HG03378 (cell line): ENCODE data around the gene TMEM44.
"Not testable (repeated sequence)": the region's sequence is repeated elsewhere in the genome, so short reads cannot be mapped to it uniquely, and the experiment has no call there.

Experiments used
- ATAC-seq: cut with Tn5 transposase; IDR thresholded peaks from one replicate; pipeline ENCODE4 v1.9.1; 2021; ENCODE audit warnings: mild to moderate bottlenecking, moderate library complexity; ENCODE audit not compliant: unreplicated experiment

The TMEM44 gene

DNA sequence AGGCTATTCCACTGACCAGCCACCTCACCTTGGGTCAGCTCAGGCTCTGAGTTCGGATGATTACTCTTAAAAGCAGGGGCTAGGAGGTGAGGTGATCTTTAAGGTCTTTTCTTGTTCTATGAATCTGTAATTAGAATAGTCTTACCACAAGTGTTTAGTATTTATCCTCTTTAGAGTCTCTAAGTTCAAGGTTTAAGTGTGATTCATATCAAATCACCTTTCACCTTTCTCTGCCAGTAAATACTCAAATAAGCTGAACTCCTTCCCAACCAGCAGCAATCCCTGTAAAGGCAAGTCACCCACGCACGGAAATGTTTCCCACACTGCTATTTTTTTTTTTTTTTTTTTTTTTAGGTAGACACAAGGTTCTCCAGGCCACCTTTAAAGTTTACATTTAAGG lies 14.5 kb upstream of the TMEM44 start:
- no peak for ATAC-seq

DNA sequence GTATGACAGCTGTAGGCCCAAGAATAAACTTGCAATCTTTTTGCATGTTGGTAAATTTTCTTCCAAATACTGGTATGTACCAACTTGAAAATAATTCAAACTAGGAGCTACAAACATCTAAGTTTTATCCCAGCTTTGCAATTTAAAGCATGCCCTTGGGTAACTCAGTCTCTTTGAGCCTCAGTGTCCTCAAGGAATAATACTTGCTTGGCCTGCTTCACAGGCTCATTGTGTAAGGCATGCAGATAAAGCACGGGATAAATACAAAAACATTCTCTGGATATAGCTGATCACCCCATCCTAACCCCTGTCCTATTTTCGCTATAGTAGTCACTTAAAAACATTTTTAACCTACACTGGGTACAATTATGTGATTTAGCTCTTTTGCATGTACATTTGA lies 9.6 kb upstream of the TMEM44 start:
- ATAC-seq: no peak

DNA sequence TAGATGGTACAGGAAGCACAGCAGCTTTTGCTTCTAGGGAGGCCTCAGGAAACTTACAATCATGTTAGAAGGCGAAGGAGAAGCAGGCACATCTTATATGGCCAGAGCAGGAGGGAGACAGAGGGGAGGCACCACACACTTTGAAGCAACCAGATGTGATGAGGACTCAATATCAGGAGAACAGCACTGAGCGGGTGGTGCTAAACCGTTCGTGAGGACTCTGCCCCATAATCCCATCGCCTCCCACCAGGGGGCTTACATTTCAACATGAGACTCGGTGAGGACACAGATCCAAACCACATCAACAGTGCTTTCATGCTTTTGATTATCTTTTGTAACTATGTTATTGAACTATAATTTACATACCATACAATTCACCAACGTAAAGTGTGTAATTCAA lies 7.6 kb upstream of the TMEM44 start:
- no peak for ATAC-seq

DNA sequence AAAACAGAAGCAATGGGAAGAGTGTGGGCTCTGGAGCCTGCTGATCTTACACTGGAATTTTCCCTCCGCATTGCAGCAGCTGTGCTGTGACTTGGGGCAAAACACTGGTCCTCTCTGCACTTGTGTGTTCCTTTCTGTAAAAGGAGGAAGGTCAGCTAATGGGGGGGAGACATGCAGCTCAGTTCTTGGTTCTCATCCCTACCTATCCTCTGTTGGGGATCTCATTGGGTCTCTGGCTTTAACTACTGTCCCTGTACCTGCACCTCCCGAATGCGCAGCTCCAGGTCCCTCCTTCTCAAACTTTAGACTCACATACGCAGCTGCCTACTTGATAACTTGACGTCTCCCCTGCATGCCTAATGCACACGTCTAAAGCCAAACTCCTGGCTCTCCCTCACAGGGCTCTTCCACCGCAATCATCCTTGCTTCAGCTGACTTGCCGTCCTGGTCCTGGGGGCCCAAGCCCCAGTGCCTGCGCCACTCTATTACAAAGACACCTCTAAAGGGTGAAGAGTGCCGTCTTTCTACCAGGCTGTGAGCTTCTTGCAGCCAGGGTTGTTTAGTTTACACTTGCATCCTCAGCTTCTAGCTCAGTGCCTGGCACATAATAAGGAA lies 5.9 kb upstream of the TMEM44 start:
- ATAC-seq: no peak

DNA sequence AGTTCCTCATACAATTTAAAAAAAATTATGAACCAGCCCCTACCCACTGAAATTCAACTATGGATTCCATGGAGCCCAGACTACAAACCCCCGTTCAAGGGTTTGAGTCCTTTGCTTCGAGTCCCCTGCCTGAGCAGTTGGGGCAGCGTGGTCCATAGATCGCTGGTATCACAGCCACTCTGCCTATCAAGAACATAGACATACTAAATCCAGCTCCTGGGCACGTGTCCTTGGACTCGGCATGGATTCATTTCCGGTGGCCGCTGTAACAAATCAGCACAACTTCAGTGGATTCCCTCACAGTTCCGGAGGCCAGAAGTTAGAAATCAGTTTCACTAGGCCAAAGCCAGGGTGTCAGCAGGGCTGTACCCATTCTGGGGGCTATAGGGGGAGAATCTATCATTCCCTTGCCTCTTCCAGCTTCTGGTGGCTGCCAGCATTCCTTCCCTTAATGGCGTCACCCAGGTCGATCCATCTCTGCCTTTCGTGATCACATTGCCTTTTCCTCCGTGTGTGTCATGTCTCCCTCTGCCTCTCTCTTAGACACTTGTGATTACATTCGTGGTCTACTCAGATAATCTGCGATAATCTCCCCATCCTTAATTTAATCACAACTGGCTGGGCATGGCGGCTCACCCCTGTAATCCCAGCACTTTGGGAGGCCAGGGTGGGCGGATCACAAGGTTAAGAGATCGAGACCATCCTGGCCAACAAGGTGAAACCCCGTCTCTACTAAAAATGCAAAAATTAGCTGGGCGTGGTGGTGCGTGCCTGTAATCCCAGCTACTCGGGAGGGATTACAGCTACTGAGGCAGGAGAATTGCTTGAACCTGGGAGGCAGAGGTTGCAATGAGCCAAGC lies 4.6 kb upstream of the TMEM44 start:
- no peak for ATAC-seq

DNA sequence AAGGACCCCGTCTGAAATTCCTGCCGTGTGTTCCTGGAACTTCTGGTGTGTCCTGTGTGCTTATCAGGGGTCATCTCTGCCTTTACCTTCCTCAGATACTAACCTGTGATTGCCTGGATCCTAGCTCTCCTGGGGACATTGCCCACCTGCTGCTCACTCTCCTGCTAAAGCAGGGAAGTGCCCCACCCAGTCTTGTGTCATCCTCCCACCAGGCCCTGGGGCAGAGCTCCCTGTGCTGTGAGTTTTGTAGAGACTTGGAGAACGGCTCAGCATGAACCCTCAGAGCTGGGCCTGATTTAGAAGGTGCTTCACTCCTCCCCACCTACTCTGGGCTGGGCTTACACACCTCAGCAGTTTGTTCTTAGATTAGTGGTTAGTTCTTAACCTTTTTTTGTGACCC lies 3.8 kb upstream of the TMEM44 start:
- ATAC-seq: no peak

DNA sequence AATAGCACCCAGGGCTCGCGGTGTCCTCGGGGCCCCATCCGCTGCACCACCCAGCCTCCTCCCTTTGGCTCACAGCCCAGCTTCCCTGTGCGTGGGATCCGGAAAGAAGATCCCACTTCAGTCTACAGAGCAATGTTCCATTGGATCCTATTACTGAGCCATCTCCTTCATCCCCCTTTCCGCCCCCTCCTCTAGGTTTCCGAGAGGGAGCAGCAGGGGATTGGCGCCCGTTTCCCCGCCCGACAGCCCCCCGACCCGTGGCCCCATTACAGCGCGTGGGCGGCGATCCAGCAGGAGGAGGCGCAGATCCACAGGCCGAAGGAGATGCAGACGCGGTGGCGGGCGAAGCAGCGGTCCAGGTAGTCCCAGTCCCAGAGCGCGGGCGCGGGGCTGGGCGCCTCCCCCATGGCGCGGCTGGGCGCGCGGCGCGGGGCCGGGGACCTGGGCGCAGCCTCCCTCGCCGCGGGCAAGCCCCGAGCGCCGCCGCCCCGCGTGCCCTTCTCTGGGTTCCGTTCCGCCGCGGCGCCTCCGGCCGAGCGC lies 340 bp downstream of the TMEM44 start:
- ATAC-seq: peak; percentile 35

DNA sequence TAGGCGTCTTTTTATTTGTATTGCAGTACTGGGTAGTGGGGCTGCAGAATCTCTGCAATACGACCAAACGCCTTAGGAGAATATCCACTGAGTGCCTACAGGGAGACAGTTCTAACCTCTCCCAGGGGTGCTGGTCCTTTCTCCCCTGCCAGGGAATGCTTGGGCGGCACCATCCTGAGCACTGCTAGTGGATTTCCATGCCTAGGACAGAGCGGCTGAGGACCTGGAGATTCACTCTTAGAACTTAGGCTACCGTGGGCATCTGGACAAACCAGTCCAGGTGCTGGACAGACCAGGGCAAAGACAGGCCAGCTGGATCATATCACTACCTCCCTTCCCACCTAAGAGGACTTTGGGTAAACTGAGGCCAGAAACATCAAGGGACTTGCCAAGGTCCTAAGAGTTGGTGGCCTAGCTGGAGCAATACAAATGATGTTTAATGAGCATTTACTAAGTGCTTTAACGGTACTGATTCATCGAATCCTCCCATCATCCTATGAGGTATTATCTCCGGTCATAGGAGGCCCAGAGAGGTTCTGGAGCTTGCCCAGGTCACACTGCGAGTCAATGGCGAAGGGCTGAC lies 902 bp downstream of the TMEM44 start:
- no peak for ATAC-seq

DNA sequence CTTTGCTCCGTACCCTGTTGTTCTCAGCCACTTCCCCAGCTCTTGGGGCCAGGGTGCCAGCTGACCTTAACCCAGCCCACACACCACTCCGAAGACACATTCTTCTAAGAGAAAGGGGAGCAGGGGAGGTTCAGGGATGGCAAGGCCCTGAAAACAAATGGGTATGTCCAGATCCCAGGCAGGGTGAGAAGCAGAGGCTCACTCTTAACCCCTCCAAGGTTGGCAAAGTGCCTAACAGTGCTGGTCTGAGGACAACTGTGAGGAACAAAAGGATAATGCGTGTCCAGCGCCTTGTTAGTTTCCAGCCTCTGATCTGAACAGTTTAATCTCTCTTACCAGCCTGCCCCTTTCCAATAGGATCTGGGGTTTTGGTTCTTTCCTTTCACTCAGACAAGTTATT lies 1.5 kb downstream of the TMEM44 start:
- ATAC-seq: no peak

DNA sequence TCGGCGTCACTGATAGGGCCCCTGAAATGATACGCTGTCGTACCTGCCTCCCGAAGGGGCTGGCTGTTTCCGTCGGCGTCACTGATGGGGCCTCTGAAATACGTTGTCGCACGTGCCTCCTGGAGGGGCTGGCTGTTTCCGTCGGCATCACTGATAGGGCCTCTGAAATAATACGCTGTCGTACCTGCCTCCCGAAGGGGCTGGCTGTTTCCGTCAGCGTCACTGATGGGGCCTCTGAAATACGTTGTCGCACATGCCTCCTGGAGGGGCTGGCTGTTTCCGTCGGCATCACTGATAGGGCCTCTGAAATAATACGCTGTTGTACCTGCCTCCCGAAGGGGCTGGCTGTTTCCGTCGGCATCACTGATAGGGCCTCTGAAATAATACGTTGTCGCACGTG lies 2.5 kb downstream of the TMEM44 start:
- ATAC-seq: not testable (repeated sequence)

DNA sequence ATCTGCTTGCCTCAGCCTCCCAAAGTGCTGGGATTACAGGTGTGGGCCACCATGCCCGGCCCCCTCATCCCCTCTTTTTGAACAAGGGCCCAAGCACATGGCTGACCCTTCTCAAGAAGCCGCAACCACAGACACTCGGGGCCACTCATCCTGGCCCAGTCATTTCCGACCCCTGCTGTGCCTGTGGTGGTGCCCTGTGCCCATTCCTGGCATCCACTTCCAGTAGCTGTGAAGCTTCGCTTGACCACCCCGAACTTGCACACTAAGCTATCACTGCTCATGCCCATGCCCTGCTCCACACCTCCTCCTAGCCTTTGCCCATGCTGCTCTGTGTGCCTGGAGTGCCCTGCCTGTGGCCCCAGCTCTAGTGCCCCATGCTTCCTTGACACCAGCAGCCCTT lies 8.3 kb downstream of the TMEM44 start:
- no peak for ATAC-seq

DNA sequence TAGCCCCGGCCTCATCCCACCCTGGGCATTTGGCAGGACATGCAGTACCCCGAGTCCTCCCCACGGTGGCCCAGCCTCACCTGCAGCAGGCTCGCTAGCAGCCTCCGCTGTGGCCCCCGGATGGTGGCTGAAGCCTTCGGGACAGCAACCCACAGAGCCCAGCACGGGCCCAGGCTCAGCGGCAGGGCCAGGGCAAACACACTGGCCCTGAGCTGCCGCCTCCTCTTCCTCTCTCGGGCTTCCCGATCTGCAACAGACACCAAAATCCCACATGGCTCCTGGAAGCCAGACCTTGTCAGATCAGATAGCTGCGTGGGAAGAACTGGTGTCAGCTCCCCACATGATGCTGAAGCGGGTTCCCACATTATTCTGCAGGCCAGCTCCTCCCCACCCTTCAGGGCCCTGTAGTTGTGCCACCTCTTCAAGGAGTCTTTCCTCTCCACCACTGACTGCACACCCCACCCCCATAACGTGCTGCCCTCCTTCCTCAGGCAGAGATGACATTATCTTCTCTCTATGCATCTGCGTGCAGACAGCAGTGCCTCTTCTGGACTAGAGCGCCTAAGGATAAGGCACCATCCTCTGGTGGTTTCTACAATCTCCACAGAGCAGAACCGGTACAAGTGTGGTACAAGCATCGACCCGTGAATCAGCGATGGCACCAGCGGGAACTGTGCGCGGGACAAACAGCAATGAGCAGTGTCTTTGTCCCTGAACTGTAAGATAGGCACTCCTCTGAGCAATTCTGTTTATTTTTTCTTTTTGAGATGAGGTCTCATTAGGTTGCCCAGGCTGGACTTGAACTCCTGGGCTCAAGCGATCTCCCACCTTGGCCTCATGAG lies 9.5 kb downstream of the TMEM44 start:
- no peak for ATAC-seq

DNA sequence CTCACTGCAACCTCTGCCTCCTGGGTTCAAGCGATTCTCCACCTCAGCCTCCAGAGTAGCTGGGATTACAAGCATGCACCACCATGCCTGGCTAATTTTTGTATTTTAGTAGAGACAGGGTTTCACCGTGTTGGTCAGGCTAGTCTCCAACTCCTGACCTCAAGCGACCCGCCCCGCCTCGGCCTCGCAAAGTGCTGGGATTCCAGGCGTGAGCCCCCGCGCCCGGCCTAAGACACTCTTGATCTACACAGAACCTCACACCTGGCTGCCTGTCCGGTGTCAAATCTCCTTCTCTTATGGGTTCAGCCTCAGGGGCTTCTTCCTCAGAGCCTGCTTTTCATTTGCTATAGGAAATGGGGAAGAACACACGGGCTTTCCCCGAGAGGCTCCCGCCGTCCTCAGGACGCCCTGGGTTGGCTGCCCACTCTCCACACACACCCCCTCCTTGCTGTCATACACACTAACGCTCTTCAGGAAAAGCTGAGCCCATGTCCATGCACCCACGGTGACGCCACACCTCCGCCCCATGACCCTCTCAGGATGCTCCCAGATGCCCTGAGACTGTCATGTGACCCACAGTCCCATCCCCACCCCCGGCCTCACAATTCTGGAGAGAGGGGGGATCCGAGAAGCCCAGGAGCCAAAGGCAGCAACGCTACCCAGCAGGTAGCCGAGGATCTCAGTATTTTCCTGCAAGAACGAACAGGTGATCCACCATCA lies 10.4 kb downstream of the TMEM44 start:
- no peak for ATAC-seq

DNA sequence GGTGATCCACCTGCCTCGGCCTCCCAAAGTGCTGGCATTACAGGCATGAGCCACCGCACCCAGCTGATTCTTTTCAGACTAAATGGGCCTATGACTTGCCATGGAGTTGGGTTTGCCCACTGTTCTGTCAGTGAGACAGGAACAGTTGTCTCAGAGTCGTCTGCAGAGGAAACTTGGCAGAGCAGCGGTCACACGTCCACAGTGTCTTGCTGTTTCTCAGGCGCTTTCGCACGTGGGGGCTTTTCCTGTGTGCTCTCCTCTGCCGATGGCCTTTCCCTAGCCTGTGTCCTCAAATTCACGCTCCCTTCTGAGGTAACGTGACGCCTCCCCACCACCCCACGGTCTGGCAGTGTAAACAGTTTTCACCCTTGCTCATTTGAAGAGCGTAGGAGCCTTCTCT lies 11.3 kb downstream of the TMEM44 start:
- ATAC-seq: no peak

DNA sequence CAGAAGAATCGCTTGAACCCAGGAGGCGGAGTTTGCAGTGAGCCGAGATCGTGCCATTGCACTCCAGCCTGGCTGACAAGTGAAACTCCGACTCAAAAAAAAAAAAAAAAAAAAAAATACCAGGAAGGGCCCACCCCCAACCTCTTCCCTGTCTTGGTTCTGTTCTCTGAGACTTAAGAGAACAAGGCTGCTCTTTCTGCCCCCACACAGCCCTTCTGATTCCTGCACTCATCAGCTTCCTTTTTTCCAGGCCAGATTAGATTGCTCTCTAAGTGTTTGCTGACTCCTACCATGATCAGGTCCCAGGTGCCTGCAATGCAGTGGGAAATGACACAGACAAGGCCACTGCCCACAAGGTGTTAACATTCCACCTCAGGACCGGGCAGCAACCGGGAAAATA lies 13.0 kb downstream of the TMEM44 start:
- no peak for ATAC-seq

DNA sequence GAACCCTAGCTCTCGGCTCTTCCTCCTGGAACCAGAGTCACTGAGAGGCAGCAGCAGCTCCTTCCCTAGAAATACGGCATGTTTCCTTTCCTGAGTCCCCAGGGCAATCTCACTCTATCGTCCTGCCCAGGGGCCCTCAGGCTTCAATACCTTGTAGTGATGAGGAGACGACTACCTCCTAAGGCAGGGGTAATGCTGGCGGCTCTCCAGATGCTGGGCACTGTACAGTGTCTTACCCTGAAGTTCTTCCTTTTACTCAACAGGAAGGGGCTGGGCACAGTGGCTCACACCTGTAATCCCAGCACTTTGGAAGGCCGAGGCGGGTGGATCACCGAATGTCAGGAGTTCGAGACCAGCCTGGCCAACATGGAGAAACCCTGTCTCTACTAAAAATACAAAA lies 13.5 kb downstream of the TMEM44 start:
- ATAC-seq: no peak

DNA sequence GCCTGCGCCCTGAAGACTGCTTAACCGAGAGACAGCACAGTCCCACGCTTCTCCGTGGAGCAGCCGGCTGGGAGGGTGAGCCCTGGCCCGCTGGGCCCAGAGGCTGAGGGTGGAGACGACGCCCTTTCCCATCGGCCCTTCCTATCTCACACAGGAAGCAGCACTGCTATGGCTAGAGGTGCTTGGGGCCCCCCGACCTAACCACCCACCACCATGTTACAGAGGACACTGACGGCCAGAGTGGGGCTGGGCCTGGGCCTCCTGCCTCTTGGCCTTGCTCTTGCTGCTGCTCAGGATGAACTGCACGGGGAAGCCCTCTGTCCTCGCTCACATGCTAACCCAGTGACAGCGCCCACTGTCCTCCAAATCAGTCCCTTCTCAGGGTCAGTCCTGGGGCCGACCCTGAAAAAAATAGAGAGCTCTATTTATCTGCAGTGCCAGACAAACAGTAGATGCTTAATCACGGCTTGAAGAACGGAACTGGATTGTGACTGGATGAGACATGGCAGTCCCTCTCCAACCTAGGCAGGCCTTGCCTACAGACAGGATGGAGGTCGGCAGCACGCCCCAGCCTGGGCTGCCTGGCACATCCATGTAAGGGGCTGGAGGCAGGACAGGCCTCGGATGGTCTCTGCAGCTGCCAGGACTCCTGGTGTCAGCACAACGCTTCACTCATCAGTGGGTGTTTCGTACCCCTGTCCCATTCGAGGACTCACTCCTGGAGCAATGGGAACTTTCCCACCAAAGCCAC lies 14.2 kb downstream of the TMEM44 start:
- ATAC-seq: no peak

DNA sequence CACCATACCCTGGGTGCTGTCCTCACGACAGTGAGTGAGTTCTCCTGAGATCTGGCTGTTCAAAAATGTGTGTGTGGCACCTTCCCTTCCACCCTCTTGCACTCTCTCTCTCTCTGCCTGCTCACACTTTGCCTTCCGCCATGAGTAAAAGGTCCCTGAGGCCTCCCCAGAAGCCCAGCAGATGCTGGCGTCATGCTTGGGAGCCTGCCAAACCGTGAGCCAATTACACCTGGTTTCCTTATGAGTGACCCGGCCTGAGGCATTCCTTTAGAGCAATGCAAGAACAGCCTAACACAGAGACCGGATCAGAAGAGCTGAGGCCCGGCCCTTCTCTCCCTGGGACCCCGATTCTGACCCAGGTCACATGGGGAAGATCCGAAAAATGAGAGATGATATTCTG lies 15.4 kb downstream of the TMEM44 start:
- ATAC-seq: no peak

DNA sequence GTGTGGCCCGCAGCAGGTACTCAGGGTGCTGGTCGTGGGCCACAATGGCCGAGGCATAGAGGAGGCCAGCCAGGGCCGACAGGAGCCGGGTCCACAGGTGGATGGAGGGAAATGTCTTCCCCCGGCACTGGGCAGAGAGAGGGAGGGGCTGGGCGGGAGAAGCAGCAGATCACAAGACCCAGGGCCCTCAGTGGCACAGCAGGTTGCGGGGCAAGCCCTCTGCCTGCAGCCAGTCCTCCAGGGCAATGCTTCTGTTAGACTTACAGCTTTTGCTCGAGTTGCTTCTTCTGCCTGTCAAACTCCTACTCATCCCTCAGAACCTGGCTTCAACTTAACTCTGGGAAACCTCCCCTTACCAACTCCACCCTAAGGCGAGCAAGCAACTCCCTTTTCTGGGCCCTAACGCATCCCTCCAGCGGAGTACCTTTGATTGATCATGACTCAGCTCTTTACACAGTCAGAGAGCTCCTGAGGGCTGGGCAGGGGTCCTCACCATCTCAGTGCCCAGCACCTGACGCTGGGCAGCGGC lies 16.0 kb downstream of the TMEM44 start:
- ATAC-seq: no peak

DNA sequence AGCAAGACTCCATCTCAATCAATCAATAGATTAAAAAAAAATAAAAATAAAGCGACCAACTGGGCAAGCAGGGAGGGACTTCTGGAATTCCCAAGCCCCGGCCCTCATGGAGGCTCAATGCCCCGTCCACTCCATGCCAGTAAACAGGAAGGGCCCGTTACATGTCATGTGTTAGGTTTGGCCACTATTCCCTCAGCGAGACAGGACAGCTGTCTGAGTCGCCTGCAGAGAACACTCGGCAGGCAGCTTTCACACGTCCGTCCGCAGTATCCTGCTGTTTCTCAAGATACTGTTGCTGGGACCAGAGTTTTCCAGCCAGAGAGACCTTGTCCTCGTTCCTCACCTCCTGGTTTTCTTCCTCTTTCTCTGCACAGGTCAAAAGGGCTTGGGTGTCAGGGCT lies 18.0 kb downstream of the TMEM44 start:
- ATAC-seq: no peak
